HG03159 (cell line): Measurements from ENCODE around the gene DNAJC13.

Experiments
- ATAC-seq: cut with Tn5 transposase; IDR thresholded peaks from one replicate; pipeline ENCODE4 v1.9.1; 2021; ENCODE audit warnings: mild to moderate bottlenecking, moderate library complexity; ENCODE audit not compliant: unreplicated experiment

Gene DNAJC13

GRCh38 chr3:132587401-132587800 is 170.1 kb downstream of the DNAJC13 start:
- no peak for ATAC-seq
